PC-9 (cell line): ENCODE data around the gene DYNC2H1. TPM values are rescaled to one million over a fixed set of nuclear protein-coding genes. Genes with fewer than 3 reads are reported as not detected.

Experiments
- BruUV-seq: library from RNA; stranded (reverse); fragments of 400-500 nt; replicated peaks from 2 replicates; lab custom pipeline; 2021; lab: Mats Ljungman, UMichigan
- CTCF ChIA-PET: fragments of 300-600 bp; sonication (Branson Sonifier 250); formaldehyde crosslinking; loops from one replicate; lab custom pipeline; 2022; ENCODE audit warnings: antibody characterized with exemption; lab: Charles Lee
- POLR2A ChIA-PET: fragments of 300-600 bp; sonication (Branson Sonifier 250); formaldehyde crosslinking; loops from one replicate; lab custom pipeline; 2022; ENCODE audit warnings: antibody characterized with exemption; ENCODE audit not compliant: unreplicated experiment; lab: Charles Lee
- DNase-seq, 2 experiments: peaks; one replicate each; pipeline versions ENCODE4 v3.0.0 to v3.0.0-alpha.2; 2015 to 2022; ENCODE audit warnings: mixed read lengths in 1 of 2
- H2AFZ ChIP-seq: fragments of 200-600 bp; sonication (generic); 2 replicates; pipeline ENCODE4 v1.8.1; 2017; ENCODE audit warnings: antibody characterized with exemption
- H3F3A ChIP-seq: fragments of 200-600 bp; sonication (generic); 2 replicates; pipeline ENCODE4 v1.8.1; 2017; ENCODE audit warnings: antibody characterized with exemption, mild to moderate bottlenecking, low read depth; ENCODE audit not compliant: insufficient read depth
- H3K27ac ChIP-seq: fragments of 200-600 bp; sonication (generic); 2 replicates; pipeline ENCODE4 v1.6.1; 2016; ENCODE audit warnings: mixed run types
- H3K27me3 ChIP-seq: fragments of 200-600 bp; sonication (generic); 2 replicates; pipeline ENCODE4 v1.6.1; 2016; ENCODE audit warnings: low read depth, mixed run types; ENCODE audit not compliant: insufficient read depth
- H3K36me3 ChIP-seq: fragments of 200-600 bp; sonication (generic); 2 replicates; pipeline ENCODE4 v1.6.1; 2016; ENCODE audit warnings: low read depth, mixed run types
- H3K4me1 ChIP-seq: fragments of 200-600 bp; sonication (generic); replicated peaks from 2 replicates; pipeline ENCODE4 v1.6.1; 2016; ENCODE audit warnings: mixed run types; ENCODE audit not compliant: insufficient read depth
- H3K4me2 ChIP-seq: fragments of 200-600 bp; sonication (generic); 2 replicates; pipeline ENCODE4 v1.6.1; 2017; ENCODE audit warnings: mixed run types
- H3K4me3 ChIP-seq: fragments of 200-600 bp; sonication (generic); 2 replicates; pipeline ENCODE4 v1.6.1; 2016; ENCODE audit warnings: mixed run types
- H3K79me2 ChIP-seq: fragments of 200-600 bp; sonication (generic); 2 replicates; pipeline ENCODE4 v1.6.1; 2017; ENCODE audit warnings: low read depth, mixed run types
- H3K9me2 ChIP-seq: fragments of 200-600 bp; sonication (generic); 2 replicates; pipeline ENCODE4 v1.8.1; 2017; ENCODE audit warnings: mild to moderate bottlenecking; ENCODE audit not compliant: insufficient read depth
- H3K9me3 ChIP-seq: fragments of 200-600 bp; sonication (generic); 2 replicates; pipeline ENCODE4 v1.8.1; 2016; ENCODE audit warnings: low read depth; ENCODE audit not compliant: insufficient read depth
- H4K20me1 ChIP-seq: fragments of 200-600 bp; sonication (generic); 2 replicates; pipeline ENCODE4 v1.8.1; 2017; ENCODE audit not compliant: insufficient read depth
- EZH2 ChIP-seq: fragments of 200-600 bp; sonication (generic); IDR thresholded peaks from 2 replicates; pipeline ENCODE4 v1.8.0; 2017; ENCODE audit warnings: antibody characterized with exemption, low read depth
- intact Hi-C: fragments of 100-400 bp; cut with micrococcal nuclease; formaldehyde crosslinking; loops from one replicate; pipeline ENCODE4 v1.10.0; 2022; ENCODE audit not compliant: unreplicated experiment
- total RNA-seq: library from RNA; stranded (reverse); gene quantifications from 2 replicates; pipeline ENCODE4 v1.2.3, GENCODE V29; 2021
- TF ChIP-seq, protein P1 (sequence below): fragments of 200-600 bp; sonication (generic); conservative IDR thresholded peaks from 2 replicates; pipeline ENCODE4 v1.6.1; 2017; ENCODE audit warnings: mixed run types, antibody characterized with exemption, mild to moderate bottlenecking, moderate library complexity

The DYNC2H1 gene
- total RNA-seq, 1 experiment from 2014 or later: 12.2 TPM

DNA sequence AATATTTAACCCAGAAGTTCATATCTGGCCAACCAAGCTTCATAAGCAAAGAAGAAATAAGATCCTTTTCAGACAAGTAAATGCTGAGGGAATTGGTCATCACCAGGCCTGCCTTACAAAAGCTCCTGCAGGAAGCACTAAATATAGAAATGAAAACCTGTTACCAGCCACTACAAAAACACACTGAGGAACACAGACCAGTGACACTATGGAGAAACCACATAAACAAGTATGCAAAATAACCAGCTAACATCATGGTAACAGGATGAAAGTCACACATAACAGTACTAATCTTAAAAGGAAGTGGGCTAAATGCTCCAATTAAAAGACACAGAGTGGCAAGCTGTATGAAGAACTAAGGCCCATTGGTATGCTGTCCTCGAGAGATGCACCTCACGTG, 311.4 kb downstream of the DYNC2H1 start:
- DNase-seq: no peak
- Histone ChIP-seq H3K9me3 (no peaks in the 10 kb centered on the region), H3K36me3 (no peaks in the 10 kb centered on the region), H3K9me2 (no peaks in the 10 kb centered on the region), H3K4me1 (no peaks in the 10 kb centered on the region), H3K79me2 (no peaks in the 10 kb centered on the region), H3K4me3 (no peak overlapping the region), H2AFZ (no peak overlapping the region), H3F3A (no peaks in the 10 kb centered on the region), H3K27me3 (no peaks in the 10 kb centered on the region), H3K27ac (no peak overlapping the region), H4K20me1 (no peaks in the 10 kb centered on the region), H3K4me2 (no peak overlapping the region)
- intact Hi-C loops: no loop called here
- BruUV-seq: no TSS peak
- ChIA-PET POLR2A (no interaction called here), CTCF (no interaction called here)
- TF ChIP-seq, protein P1, sequence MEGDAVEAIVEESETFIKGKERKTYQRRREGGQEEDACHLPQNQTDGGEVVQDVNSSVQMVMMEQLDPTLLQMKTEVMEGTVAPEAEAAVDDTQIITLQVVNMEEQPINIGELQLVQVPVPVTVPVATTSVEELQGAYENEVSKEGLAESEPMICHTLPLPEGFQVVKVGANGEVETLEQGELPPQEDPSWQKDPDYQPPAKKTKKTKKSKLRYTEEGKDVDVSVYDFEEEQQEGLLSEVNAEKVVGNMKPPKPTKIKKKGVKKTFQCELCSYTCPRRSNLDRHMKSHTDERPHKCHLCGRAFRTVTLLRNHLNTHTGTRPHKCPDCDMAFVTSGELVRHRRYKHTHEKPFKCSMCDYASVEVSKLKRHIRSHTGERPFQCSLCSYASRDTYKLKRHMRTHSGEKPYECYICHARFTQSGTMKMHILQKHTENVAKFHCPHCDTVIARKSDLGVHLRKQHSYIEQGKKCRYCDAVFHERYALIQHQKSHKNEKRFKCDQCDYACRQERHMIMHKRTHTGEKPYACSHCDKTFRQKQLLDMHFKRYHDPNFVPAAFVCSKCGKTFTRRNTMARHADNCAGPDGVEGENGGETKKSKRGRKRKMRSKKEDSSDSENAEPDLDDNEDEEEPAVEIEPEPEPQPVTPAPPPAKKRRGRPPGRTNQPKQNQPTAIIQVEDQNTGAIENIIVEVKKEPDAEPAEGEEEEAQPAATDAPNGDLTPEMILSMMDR: no peak
- no peak for TF ChIP-seq EZH2

- H3K4me3 ChIP-seq: no peak overlapping the region
- no peaks in the 10 kb centered on the region for H3K79me2 ChIP-seq
- no peaks in the 10 kb centered on the region for H3K9me2 ChIP-seq
- no peak overlapping the region for H2AFZ ChIP-seq
- no peak for TF ChIP-seq EZH2
- TF ChIP-seq, protein P1: no peak
- no peaks in the 10 kb centered on the region for H3F3A ChIP-seq
- H3K4me2 ChIP-seq: no peak overlapping the region
- BruUV-seq: no TSS peak
- intact Hi-C loops: loop anchor here (2.0 kb wide), 1 partner anchor 95 kb away; no protein-coding TSS in a partner anchor
- H3K4me1 ChIP-seq: 0 out of 2 replicates have a peak, but pooled peaks cover 4% of the 10 kb centered on the region
- no peaks in the 10 kb centered on the region for H3K36me3 ChIP-seq
- ChIA-PET POLR2A (interaction anchor here (0.6 kb wide), 1 partner anchor 9 kb away, joined by 3 read pairs; no protein-coding TSS in a partner anchor), CTCF (interaction anchor here (0.7 kb wide), 1 partner anchor 71 kb away, joined by 5 read pairs; no protein-coding TSS in a partner anchor)
- DNase-seq: peak in 1 of 2 experiments; percentile 69
- H3K27ac ChIP-seq: no peak overlapping the region
- no peaks in the 10 kb centered on the region for H3K27me3 ChIP-seq
- H3K9me3 ChIP-seq: no peaks in the 10 kb centered on the region
- H4K20me1 ChIP-seq: no peaks in the 10 kb centered on the region
Measured at GRCh38 chr11:103433386-103434072, 324.3 kb downstream of the DYNC2H1 start.

GRCh38 chr11:103434073-103434411, 324.8 kb downstream of the DYNC2H1 start:
- Histone ChIP-seq H3K27ac (no peak overlapping the region), H3K36me3 (no peaks in the 10 kb centered on the region), H3K27me3 (no peaks in the 10 kb centered on the region), H3K4me3 (no peak overlapping the region), H3K9me2 (no peaks in the 10 kb centered on the region), H3K4me2 (no peak overlapping the region), H2AFZ (no peak overlapping the region), H3K79me2 (no peaks in the 10 kb centered on the region), H3K9me3 (no peaks in the 10 kb centered on the region), H3F3A (no peaks in the 10 kb centered on the region), H4K20me1 (no peaks in the 10 kb centered on the region), H3K4me1 (0 out of 2 replicates have a peak, but pooled peaks cover 4% of the 10 kb centered on the region)
- intact Hi-C loops: no loop called here
- CTCF ChIA-PET: no interaction called here
- DNase-seq: no peak
- POLR2A ChIA-PET: no interaction called here
- no TSS peak for BruUV-seq
- TF ChIP-seq EZH2: no peak
- TF ChIP-seq, protein P1: no peak
